ENCODE measurements around the gene CCNF. TPM values are rescaled to one million over a fixed set of nuclear protein-coding genes. Genes with fewer than 3 reads are reported as not detected.
A peak's percentile ranks its signal among the peaks of the same experiment; 100 is the strongest.

CCNF gene
- total RNA-seq, 2 donors from 2014 or later = 50.8 to 58.9 TPM

- no peaks in the 10 kb centered on the region for H3K9me3 ChIP-seq (ENCODE audit: control insufficient read depth, low read length)
- Mint-ChIP-seq H3K9me3 (no peaks in the 10 kb centered on the region), H3K27me3 (ENCODE audit: insufficient read depth) (peaks cover 11% of the 10 kb centered on the region), H3K4me1 (peaks cover 3% of the 10 kb centered on the region), H3K27ac (no peak overlapping the region), H3K4me3 (no peak overlapping the region), H3K36me3 (ENCODE audit: low read depth) (no peaks in the 10 kb centered on the region)
- H3K4me1 ChIP-seq (ENCODE audit: control insufficient read depth, insufficient read depth, low read length) = peaks cover 2% of the 10 kb centered on the region
- H3K27ac ChIP-seq (ENCODE audit: low read depth, low read length) = no peak overlapping the region
- no peak for DNase-seq
- H3K36me3 ChIP-seq (ENCODE audit: control insufficient read depth, insufficient read depth, low read length) = no peaks in the 10 kb centered on the region
- H3K4me3 ChIP-seq (ENCODE audit: low read length) = no peak overlapping the region
- TF ChIP-seq CTCF (conservative IDR thresholded peaks at IDR 0.05) = no peak
- no peak overlapping the region for H3K9ac ChIP-seq (ENCODE audit: extremely low read depth, low read length, poor library complexity, severe bottlenecking)
- peaks cover 9% of the 10 kb centered on the region for H3K27me3 ChIP-seq (ENCODE audit: control insufficient read depth, insufficient read depth, low read length, poor library complexity, severe bottlenecking)
- 90 to 94% methylated on average over 12 of the region's 12 CpGs for WGBS, 2 experiments (ENCODE audit: insufficient coverage in 1 of 2, insufficient read length in 1 of 2)
Measured at GRCh38 chr16:2480948-2481347, 51.7 kb downstream of the CCNF start.

GRCh38 chr16:2481676-2482075 lies 52.4 kb downstream of the CCNF start:
- no peak overlapping the region for H3K27ac ChIP-seq (ENCODE audit: low read depth, low read length)
- no peaks in the 10 kb centered on the region for H3K36me3 ChIP-seq (ENCODE audit: control insufficient read depth, insufficient read depth, low read length)
- no peak overlapping the region for H3K9ac ChIP-seq (ENCODE audit: extremely low read depth, low read length, poor library complexity, severe bottlenecking)
- no peak overlapping the region for H3K4me3 ChIP-seq (ENCODE audit: low read length)
- no peaks in the 10 kb centered on the region for H3K4me1 ChIP-seq (ENCODE audit: control insufficient read depth, insufficient read depth, low read length)
- TF ChIP-seq CTCF (conservative IDR thresholded peaks at IDR 0.05) = no peak
- Mint-ChIP-seq H3K27ac (no peak overlapping the region), H3K4me3 (no peak overlapping the region), H3K27me3 (ENCODE audit: insufficient read depth) (peaks cover 4% of the 10 kb centered on the region), H3K4me1 (peaks cover 3% of the 10 kb centered on the region), H3K9me3 (no peaks in the 10 kb centered on the region), H3K36me3 (ENCODE audit: low read depth) (no peaks in the 10 kb centered on the region)
- H3K27me3 ChIP-seq (ENCODE audit: control insufficient read depth, insufficient read depth, low read length, poor library complexity, severe bottlenecking) = peaks cover 2% of the 10 kb centered on the region
- H3K9me3 ChIP-seq (ENCODE audit: control insufficient read depth, low read length) = no peaks in the 10 kb centered on the region
- 88 to 90% methylated on average over 7 of the region's 7 CpGs for WGBS, 2 experiments (ENCODE audit: insufficient coverage in 1 of 2, insufficient read length in 1 of 2)
- no peak for DNase-seq

GRCh38 chr16:2482249-2482648 lies 53.0 kb downstream of the CCNF start:
- H3K9ac ChIP-seq (ENCODE audit: extremely low read depth, low read length, poor library complexity, severe bottlenecking) = no peak overlapping the region
- H3K27me3 Mint-ChIP-seq (ENCODE audit: insufficient read depth) = peaks cover 3% of the 10 kb centered on the region
- no peak overlapping the region for H3K27ac ChIP-seq (ENCODE audit: low read depth, low read length)
- no peak overlapping the region for H3K4me3 Mint-ChIP-seq
- DNase-seq = no peak
- no peaks in the 10 kb centered on the region for H3K4me1 ChIP-seq (ENCODE audit: control insufficient read depth, insufficient read depth, low read length)
- H3K9me3 ChIP-seq (ENCODE audit: control insufficient read depth, low read length) = no peaks in the 10 kb centered on the region
- WGBS, 2 experiments (ENCODE audit: insufficient coverage in 1 of 2, insufficient read length in 1 of 2) = 88 to 90% methylated on average over 4 to 13 of the region's 13 CpGs
- no peaks in the 10 kb centered on the region for H3K36me3 Mint-ChIP-seq (ENCODE audit: low read depth)
- H3K36me3 ChIP-seq (ENCODE audit: control insufficient read depth, insufficient read depth, low read length) = no peaks in the 10 kb centered on the region
- peaks cover 3% of the 10 kb centered on the region for H3K4me1 Mint-ChIP-seq
- no peaks in the 10 kb centered on the region for H3K27me3 ChIP-seq (ENCODE audit: control insufficient read depth, insufficient read depth, low read length, poor library complexity, severe bottlenecking)
- no peak overlapping the region for H3K4me3 ChIP-seq (ENCODE audit: low read length)
- H3K27ac Mint-ChIP-seq = peak overlapping the region; percentile 30
- no peaks in the 10 kb centered on the region for H3K9me3 Mint-ChIP-seq
- no peak for TF ChIP-seq CTCF (conservative IDR thresholded peaks at IDR 0.05)

All from endodermal cell (in vitro differentiated cells).